Brain microvascular endothelial cell (primary cell): Measurements from ENCODE around the gene SGPL1.

Experiments
- DNase-seq: peaks from one replicate; pipeline ENCODE4 v3.0.0-alpha.2; 2020
- H3K27ac ChIP-seq: fragments of 250-450 bp; sonication (Bioruptor Pico); 2 replicates; pipeline ENCODE4 v1.5.1; 2020; ENCODE audit warnings: mild to moderate bottlenecking, moderate library complexity
- H3K27me3 ChIP-seq: fragments of 250-450 bp; sonication (Bioruptor Pico); replicated peaks from 2 replicates; pipeline ENCODE4 v1.5.1; 2020; ENCODE audit warnings: mild to moderate bottlenecking
- H3K36me3 ChIP-seq: fragments of 250-450 bp; sonication (Bioruptor Pico); replicated peaks from 2 replicates; pipeline ENCODE4 v1.5.1; 2020; ENCODE audit warnings: mild to moderate bottlenecking
- H3K4me3 ChIP-seq: 2 replicates; pipeline ENCODE4 v1.5.1; 2011; ENCODE audit warnings: low read depth, mild to moderate bottlenecking, control low read depth, low read length, moderate library complexity
- in situ Hi-C: cut with HindIII; loops from 2 replicates; pipeline ENCODE4 v1.10.0; 2017; ENCODE audit warnings: low sequenced_read_pairs, low pct_ligation_motif_present
- TF ChIP-seq, protein P1 (sequence below): IDR thresholded peaks from 2 replicates; pipeline ENCODE4 v1.5.1; 2011; ENCODE audit warnings: low read depth, mild to moderate bottlenecking, moderate library complexity, low read length, control low read depth, inconsistent platforms; ENCODE audit errors: missing control alignments

Gene SGPL1

DNA sequence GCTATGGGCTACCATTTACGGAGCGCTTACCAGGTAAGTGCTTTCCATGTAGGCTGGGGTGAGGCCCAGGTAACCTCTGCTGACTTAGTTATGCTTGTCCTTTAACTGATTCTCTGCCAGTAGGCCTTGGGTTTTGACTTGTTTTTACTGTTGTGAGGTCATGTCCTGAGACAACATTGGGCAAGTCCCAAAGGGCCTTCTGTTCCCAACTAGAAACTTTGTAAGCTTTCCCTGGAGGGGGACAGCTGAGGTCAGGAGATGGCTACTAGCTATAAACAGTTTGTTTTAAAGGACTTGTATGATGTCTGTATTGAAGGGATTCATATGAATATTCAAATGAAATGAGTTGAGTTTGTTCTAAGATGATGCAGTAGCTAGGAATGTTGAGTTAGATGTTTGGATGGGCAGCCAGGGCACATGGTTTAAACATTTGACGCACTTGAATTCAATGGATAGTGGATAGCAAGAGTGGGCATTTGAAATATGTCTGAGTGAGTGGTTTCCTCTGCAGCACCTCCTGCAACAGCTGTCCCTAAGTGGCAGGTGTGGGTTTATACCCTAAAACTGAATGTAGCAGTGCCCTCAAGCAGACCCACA, 10.0 kb upstream of the SGPL1 start:
- Histone ChIP-seq H3K36me3 (no peaks in the 10 kb centered on the region), H3K27ac (no peak overlapping the region), H3K4me3 (no peak overlapping the region), H3K27me3 (no peaks in the 10 kb centered on the region)
- TF ChIP-seq, protein P1, sequence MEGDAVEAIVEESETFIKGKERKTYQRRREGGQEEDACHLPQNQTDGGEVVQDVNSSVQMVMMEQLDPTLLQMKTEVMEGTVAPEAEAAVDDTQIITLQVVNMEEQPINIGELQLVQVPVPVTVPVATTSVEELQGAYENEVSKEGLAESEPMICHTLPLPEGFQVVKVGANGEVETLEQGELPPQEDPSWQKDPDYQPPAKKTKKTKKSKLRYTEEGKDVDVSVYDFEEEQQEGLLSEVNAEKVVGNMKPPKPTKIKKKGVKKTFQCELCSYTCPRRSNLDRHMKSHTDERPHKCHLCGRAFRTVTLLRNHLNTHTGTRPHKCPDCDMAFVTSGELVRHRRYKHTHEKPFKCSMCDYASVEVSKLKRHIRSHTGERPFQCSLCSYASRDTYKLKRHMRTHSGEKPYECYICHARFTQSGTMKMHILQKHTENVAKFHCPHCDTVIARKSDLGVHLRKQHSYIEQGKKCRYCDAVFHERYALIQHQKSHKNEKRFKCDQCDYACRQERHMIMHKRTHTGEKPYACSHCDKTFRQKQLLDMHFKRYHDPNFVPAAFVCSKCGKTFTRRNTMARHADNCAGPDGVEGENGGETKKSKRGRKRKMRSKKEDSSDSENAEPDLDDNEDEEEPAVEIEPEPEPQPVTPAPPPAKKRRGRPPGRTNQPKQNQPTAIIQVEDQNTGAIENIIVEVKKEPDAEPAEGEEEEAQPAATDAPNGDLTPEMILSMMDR = no peak
- no peak for DNase-seq
- in situ Hi-C loops = no loop called here

DNA sequence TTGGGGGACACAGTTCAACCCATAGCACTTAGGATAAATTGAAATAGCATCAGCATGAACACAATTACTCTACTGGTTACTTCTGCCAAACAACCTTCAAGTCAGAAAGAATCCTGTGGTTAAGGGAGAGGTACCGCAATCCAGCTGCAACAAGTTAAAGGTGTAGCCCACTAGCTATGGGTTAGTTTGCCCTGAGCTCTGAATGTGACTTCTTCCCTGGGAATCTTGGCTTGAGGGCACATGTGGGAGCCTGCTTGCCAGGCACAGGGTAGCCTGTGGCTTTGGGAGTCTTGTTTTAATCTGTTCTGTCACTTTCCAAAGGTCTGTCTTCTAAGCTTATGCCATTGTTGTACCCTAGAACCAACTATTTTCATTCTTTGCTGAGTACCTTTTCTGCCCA, 8.9 kb upstream of the SGPL1 start:
- H3K4me3 ChIP-seq = no peak overlapping the region
- no peak overlapping the region for H3K27ac ChIP-seq
- H3K27me3 ChIP-seq = no peaks in the 10 kb centered on the region
- in situ Hi-C loops = no loop called here
- no peak for DNase-seq
- no peaks in the 10 kb centered on the region for H3K36me3 ChIP-seq
- TF ChIP-seq, protein P1 = no peak

DNA sequence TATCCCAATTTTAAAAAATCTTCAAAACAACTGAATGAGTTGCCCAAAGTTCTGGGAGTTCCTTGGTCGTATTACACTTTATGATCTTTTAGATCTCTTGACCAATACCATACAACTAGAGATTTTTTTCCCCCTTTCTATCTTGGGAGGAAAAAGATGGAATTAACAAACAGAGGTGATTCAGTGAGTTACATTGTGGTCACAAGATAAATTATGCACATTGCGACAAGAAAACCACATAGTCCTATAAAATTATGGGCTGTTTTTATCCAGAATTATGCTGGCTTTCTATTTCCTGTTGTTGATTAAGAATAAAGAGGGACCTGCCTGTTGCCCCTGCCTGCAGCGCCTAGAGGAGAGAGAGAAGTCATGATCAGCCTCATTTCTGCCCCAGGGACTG, 8.2 kb upstream of the SGPL1 start:
- DNase-seq = no peak
- no peak overlapping the region for H3K27ac ChIP-seq
- TF ChIP-seq, protein P1 = no peak
- no peaks in the 10 kb centered on the region for H3K36me3 ChIP-seq
- in situ Hi-C loops = no loop called here
- no peak overlapping the region for H3K4me3 ChIP-seq
- no peaks in the 10 kb centered on the region for H3K27me3 ChIP-seq

DNA sequence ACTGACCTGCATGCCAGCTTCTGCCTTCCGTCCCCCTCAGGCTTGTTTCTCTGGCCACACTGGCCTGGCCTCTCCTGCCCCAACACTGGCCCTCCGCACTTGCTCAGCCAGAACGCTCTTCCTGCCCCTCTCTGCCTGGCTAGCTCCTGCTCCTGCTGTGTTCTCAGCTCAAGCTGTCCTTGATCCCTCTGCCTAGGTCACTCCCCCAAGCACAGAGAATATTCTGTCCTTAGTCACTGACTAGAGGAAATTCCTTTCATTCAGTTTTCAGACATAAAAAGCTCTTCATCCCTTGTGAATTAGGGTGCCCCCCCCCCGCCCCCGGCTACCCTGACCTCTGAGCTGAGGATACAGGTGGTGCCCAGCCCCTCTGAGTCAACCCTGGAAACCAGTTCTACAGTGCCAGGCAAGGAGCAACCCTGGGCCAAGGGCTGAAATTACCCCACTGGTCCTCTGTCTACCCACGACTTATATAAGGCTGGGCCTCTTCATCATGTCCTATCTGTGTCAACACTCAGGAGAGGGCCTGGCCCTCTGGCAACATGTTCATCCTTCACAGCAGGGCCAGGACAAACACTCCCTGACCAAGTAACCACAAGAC, 6.6 kb upstream of the SGPL1 start:
- in situ Hi-C loops = no loop called here
- no peak overlapping the region for H3K4me3 ChIP-seq
- DNase-seq = no peak
- TF ChIP-seq, protein P1 = no peak
- no peak overlapping the region for H3K27ac ChIP-seq
- no peaks in the 10 kb centered on the region for H3K36me3 ChIP-seq
- no peaks in the 10 kb centered on the region for H3K27me3 ChIP-seq

DNA sequence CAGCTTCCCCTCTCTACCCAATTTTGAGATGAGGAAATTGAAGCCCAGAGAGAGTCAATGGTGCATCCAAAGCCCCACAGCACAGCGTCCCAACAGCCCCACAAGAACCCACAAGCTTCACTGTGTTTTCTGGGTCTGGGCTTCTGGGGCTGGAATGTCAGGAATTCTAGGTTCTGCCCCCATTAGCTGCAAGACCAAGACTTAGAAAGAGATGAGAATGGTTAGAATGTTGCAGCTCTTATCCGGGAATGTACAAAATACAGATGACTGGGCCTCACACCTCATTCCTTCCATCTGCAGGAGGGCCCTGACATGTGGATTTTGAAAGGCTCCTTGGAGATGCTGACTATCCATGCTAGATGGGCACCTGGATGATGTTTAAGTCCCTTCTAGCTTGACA, 6.0 kb upstream of the SGPL1 start:
- no peak overlapping the region for H3K27ac ChIP-seq
- no peak overlapping the region for H3K4me3 ChIP-seq
- no peak for DNase-seq
- in situ Hi-C loops = no loop called here
- TF ChIP-seq, protein P1 = no peak
- no peaks in the 10 kb centered on the region for H3K27me3 ChIP-seq
- H3K36me3 ChIP-seq = no peaks in the 10 kb centered on the region

DNA sequence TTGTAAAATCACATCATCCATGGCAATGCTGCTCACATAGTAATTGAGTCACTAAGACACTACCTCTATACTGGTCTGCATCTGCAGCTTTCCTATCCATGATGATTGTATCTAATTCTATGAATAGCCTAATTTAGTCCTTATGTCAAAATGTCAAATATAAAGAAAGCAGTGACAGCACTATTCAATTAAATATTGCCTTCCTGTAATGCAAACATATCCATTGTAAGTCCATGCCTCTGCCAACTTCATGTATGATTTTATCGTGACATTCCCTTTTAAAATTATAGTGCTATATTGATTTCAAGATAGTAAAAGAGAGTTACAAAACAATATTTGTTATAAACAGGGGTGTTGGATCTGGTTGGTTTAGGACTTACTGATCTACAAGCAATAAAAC, 4.8 kb upstream of the SGPL1 start:
- TF ChIP-seq, protein P1 = no peak
- Histone ChIP-seq H3K4me3 (no peak overlapping the region), H3K27ac (no peak overlapping the region), H3K27me3 (no peaks in the 10 kb centered on the region), H3K36me3 (no peaks in the 10 kb centered on the region)
- no peak for DNase-seq
- in situ Hi-C loops = no loop called here
